Peyer's patch (tissue), 4 donors: ENCODE results near the gene GNG13.

ENCODE experiments used
- CTCF ChIP-seq, 6 experiments: fragments of 450-650 bp in 4 of 6; fragments of 200-600 bp in 2 of 6; sonication (generic) in 1 of 6; IDR thresholded peaks; one replicate each; pipeline ENCODE4 v1.5.1; 2017 to 2019; ENCODE audit warnings: antibody characterized with exemption in 6 of 6, mild to moderate bottlenecking in 3 of 6, moderate library complexity in 1 of 6
- POLR2A ChIP-seq, 2 donors: fragments of 450-650 bp; IDR thresholded peaks; one replicate each; pipeline ENCODE4 v1.5.1; 2017; ENCODE audit warnings: antibody characterized with exemption in 2 of 2, mild to moderate bottlenecking in 2 of 2, moderate library complexity in 2 of 2

DNA sequence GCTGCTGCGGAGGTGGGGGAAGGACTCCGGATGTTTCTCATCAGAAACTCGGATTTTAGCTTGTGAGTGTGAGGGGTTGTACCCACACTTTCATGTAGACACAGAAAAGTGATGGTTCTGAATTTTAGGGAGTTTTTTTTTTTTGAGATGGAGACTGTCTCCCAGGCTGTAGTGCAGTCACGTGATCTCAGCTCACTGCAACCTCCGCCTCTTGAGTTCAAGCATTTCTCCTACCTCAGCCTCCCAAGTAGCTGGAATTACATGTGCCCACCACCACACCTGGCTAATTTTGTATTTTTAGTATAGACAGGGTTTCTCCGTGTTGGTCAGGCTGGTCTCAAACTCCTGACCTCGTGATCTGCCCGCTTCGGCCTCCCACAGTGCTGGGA is 22.4 kb upstream of the GNG13 start:
- TF ChIP-seq CTCF (IDR thresholded peaks at IDR 0.05) = no peak
- no peak for TF ChIP-seq POLR2A (IDR thresholded peaks at IDR 0.05)
